ENCODE data around the gene TMEM163.

DNA sequence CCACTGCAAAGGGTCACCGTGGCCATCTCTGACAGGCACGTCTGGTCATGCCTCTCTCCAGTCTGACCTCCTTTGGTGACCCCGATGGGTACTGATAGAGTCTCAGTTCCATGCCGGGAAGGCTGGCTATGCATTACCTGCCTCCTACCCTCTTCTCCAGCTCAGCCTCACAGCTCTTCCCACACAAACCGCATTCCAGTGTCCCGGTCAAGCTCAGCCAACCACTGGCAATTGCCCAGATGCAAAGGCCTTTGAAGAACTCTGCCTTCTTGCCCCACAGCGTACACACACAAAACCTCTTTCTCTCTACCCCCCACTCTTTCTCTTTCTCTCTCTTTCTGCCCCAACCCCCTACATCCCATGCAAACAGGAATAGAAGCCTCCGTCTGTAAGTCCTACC lies 37.6 kb downstream of the TMEM163 start:
- TF ChIP-seq, protein P1, sequence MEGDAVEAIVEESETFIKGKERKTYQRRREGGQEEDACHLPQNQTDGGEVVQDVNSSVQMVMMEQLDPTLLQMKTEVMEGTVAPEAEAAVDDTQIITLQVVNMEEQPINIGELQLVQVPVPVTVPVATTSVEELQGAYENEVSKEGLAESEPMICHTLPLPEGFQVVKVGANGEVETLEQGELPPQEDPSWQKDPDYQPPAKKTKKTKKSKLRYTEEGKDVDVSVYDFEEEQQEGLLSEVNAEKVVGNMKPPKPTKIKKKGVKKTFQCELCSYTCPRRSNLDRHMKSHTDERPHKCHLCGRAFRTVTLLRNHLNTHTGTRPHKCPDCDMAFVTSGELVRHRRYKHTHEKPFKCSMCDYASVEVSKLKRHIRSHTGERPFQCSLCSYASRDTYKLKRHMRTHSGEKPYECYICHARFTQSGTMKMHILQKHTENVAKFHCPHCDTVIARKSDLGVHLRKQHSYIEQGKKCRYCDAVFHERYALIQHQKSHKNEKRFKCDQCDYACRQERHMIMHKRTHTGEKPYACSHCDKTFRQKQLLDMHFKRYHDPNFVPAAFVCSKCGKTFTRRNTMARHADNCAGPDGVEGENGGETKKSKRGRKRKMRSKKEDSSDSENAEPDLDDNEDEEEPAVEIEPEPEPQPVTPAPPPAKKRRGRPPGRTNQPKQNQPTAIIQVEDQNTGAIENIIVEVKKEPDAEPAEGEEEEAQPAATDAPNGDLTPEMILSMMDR (IDR thresholded peaks at IDR 0.05), result no peak
- TF ChIP-seq EZH2 (IDR thresholded peaks at IDR 0.05) (no peak), EZH2phosphoT487 (IDR thresholded peaks at IDR 0.05) (no peak)

Measured in neural progenitor cell (in vitro differentiated cells).